Lower lobe of right lung (tissue), 2 donors: ENCODE results near the gene RNF151. TPM values are rescaled to one million over a fixed set of nuclear protein-coding genes. Genes with fewer than 3 reads are reported as not detected.

ENCODE experiments used
- ATAC-seq, 2 donors: fragments of 200-7000 bp; cut with Tn5 transposase; one replicate each; pipeline ENCODE4 v1.9.1; 2020 to 2022; ENCODE audit warnings: mild to moderate bottlenecking in 2 of 2, moderate library complexity in 2 of 2
- DNase-seq: peaks from one replicate; pipeline ENCODE4 v3.0.0-alpha.2; 2020
- H3K27ac ChIP-seq: fragments of 200-600 bp; one replicate; pipeline ENCODE4 v1.8.0; 2022
- H3K27me3 ChIP-seq: fragments of 200-600 bp; one replicate; pipeline ENCODE4 v1.8.0; 2022; ENCODE audit warnings: low read depth
- H3K36me3 ChIP-seq: fragments of 200-600 bp; one replicate; pipeline ENCODE4 v1.8.0; 2022; ENCODE audit warnings: mild to moderate bottlenecking
- H3K4me1 ChIP-seq: fragments of 200-600 bp; one replicate; pipeline ENCODE4 v1.8.0; 2022
- H3K4me3 ChIP-seq: fragments of 200-600 bp; one replicate; pipeline ENCODE4 v1.8.0; 2022; ENCODE audit warnings: mild to moderate bottlenecking
- H3K9me3 ChIP-seq: fragments of 200-600 bp; one replicate; pipeline ENCODE4 v1.8.0; 2022
- CTCF ChIP-seq: fragments of 200-600 bp; IDR thresholded peaks from one replicate; pipeline ENCODE4 v1.8.0; 2022; ENCODE audit warnings: antibody characterized with exemption, mild to moderate bottlenecking
- intact Hi-C: fragments of 100-400 bp; cut with DNase I; formaldehyde crosslinking; loops from one replicate; pipeline ENCODE4 v1.11.0; 2022
- total RNA-seq: library from RNA; stranded (reverse); fragmentation: NEBNext Ultra II Directional; extraction: Animal tissue kit (Norgen Biotek cat#: 25700); gene quantifications from one replicate; pipeline ENCODE4 v1.2.1, GENCODE V29; 2021
- donor health status: DM: no; HTN: yes; CAD: no; lungs with severe emphysema.

RNF151 gene
- total RNA-seq, 1 donor from 2014 or later, result not detected

DNA sequence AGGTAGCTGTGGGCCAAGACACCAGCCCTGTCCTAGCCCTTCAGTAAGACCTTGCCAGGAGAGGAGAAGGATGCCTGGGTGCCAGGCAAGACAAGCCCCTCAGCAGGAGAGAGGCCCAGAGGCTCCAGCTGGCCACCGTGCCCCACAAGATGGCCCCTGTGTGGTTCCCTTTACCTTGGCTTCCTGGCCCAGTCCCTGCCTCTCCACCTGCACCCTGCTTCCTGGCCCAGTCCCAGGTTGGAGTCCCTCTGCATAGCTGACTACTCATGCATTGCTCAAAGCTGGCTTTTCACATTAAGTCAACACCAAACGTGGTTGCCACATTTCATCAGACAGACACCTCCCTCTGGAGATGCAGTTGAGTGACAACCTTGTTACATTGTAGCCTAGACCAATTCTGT is 27.1 kb downstream of the RNF151 start:
- Histone ChIP-seq H3K27me3 (peaks cover 23% of the 10 kb centered on the region), H3K4me3 (no peak overlapping the region), H3K4me1 (peaks cover 33% of the 10 kb centered on the region), H3K36me3 (peaks cover 24% of the 10 kb centered on the region), H3K9me3 (no peaks in the 10 kb centered on the region), H3K27ac (no peak overlapping the region)
- no peak for ATAC-seq
- intact Hi-C loops, result no loop called here
- peak; percentile 46 for DNase-seq
- TF ChIP-seq CTCF, result no peak

GRCh38 chr16:1997494-1998359 is 31.1 kb downstream of the RNF151 start:
- peaks cover 13% of the 10 kb centered on the region for H3K4me1 ChIP-seq
- ATAC-seq, result no peak
- no peak for TF ChIP-seq CTCF
- intact Hi-C loops, result no loop called here
- H3K9me3 ChIP-seq, result no peaks in the 10 kb centered on the region
- peaks cover 64% of the 10 kb centered on the region for H3K36me3 ChIP-seq
- no peak overlapping the region for H3K4me3 ChIP-seq
- no peaks in the 10 kb centered on the region for H3K27me3 ChIP-seq
- peak overlapping the region; percentile 51 for H3K27ac ChIP-seq
- no peak for DNase-seq

DNA sequence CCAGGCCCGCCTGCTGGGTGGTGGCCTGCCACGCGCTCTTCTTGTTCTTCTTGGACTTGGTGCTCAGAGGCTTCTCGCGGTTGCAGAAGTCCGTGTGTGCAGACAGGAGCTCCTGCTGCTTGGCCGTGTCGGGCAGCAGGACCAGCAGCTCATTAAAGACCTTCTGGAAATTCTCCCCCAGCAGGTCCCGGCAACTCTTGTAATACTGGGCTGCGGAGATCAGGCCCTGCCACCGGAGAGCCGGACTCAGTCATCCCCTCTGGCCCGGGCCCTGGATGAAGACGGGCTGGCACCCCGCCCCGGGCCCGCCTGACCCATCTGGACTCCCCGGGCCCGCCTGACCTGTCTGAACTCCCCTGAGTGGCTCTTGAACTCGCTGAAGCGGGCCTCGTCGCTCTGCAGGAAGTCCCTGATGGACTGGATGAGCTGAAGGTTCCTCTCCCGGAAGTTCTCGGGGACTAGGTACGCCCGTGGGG is 31.7 kb downstream of the RNF151 start:
- Histone ChIP-seq H3K27ac (peak overlapping the region; percentile 49), H3K9me3 (no peaks in the 10 kb centered on the region), H3K4me3 (no peak overlapping the region), H3K4me1 (peaks cover 15% of the 10 kb centered on the region), H3K27me3 (no peaks in the 10 kb centered on the region), H3K36me3 (peaks cover 71% of the 10 kb centered on the region)
- peak; percentile 41 for DNase-seq
- TF ChIP-seq CTCF, result no peak
- intact Hi-C loops, result no loop called here
- ATAC-seq, result no peak

DNA sequence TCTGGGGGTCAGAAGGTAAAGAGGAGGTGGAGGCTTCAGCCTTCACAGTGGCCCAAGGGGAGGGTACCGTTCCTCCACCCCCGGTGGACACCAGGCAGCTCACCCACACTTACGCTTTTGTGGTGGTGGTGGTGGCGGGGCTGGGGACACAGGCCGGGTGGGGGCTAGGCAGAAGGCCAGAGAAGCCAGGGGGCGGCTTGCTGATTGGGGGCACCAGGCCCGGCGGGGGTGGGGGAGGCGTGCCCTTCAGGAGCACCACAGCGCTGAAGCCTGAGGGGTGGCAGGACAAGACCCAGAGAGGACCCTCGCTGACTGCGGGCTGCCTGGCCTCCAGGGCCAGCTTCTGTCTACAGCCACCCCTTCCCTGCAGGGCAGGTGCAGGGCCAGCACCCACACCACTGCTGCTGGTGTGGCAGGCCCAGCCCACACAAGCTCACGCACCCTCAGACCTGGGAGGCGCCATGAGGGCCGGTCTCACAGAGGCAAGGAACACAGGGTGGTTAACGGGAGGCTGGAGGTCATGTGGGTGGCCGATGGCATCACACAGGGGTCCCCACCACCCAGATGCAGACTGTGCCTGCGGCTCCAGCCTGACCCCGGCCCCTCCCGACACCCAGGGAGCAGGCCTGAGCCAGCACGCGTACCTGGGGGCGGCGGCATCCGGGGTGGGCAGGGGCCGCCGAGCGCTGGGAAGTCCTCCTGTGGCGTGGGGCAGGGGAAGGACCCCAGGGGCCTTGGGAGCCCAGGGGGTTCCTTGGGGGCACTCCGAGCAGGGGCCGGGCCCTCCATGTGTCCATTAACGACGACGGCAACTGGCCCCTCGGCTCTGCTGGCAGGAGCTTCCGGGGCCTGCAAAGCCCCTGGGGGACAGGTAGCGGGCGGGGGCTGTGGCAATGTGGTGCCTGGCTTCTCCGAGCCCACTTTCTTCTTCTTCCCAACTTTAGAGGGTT is 32.5 kb downstream of the RNF151 start:
- Histone ChIP-seq H3K4me3 (no peak overlapping the region), H3K27ac (no peak overlapping the region), H3K27me3 (no peaks in the 10 kb centered on the region), H3K4me1 (peaks cover 23% of the 10 kb centered on the region), H3K9me3 (no peaks in the 10 kb centered on the region), H3K36me3 (peaks cover 73% of the 10 kb centered on the region)
- DNase-seq, result peak; percentile 43
- intact Hi-C loops, result no loop called here
- ATAC-seq, result no peak
- no peak for TF ChIP-seq CTCF

- no peak overlapping the region for H3K4me3 ChIP-seq
- peaks cover 73% of the 10 kb centered on the region for H3K36me3 ChIP-seq
- H3K4me1 ChIP-seq, result peaks cover 31% of the 10 kb centered on the region
- TF ChIP-seq CTCF, result no peak
- no peaks in the 10 kb centered on the region for H3K27me3 ChIP-seq
- ATAC-seq (no peak), DNase-seq (no peak)
- no peak overlapping the region for H3K27ac ChIP-seq
- intact Hi-C loops, result no loop called here
- H3K9me3 ChIP-seq, result no peaks in the 10 kb centered on the region
Observed at GRCh38 chr16:1999866-2000514, 33.3 kb downstream of the RNF151 start.
